GM19397 (cell line): Measurements from ENCODE around the gene ARHGEF38.

Experiments
- ATAC-seq: cut with Tn5 transposase; IDR thresholded peaks from one replicate; pipeline ENCODE4 v1.9.1; 2021; ENCODE audit warnings: mild to moderate bottlenecking, moderate library complexity; ENCODE audit not compliant: unreplicated experiment

Gene ARHGEF38

DNA sequence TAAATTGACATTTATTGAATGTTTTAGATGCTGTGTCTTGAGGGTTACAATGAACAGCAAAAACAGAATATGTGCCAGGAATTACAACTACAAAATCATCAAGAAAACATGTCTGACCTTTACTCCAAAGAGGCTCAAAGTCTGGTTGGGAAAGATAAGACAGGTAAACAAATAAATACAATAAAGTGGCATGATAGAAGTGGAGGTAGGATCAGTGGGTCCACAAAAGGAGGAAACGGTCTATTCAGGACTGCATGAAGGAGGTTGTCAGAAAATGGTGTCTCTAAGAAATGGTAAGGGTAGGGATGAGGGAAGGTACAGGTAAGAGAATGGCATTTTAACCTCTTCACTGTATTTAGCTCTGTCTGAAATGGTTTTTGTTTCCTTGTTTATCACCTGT, 3.8 kb downstream of the ARHGEF38 start:
- no peak for ATAC-seq

DNA sequence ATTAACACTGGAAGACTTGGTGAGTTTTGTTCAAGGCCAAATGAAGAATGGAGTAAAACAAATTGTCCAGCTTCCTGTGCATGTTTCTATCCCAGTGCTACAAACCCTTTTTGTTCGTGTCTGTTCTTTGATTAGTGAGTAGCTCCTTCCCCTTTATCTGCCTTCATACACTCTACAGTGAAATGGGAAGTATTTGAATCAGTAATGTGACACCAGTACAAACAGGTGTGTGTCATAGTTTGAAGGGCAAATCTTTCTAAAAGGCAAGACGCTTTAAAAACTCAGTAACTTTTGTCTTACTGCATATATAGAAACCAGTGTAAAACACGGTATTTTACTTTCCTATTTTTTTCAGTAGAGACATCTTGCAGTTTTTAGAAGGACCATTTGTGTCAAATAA, 5.9 kb downstream of the ARHGEF38 start:
- no peak for ATAC-seq

DNA sequence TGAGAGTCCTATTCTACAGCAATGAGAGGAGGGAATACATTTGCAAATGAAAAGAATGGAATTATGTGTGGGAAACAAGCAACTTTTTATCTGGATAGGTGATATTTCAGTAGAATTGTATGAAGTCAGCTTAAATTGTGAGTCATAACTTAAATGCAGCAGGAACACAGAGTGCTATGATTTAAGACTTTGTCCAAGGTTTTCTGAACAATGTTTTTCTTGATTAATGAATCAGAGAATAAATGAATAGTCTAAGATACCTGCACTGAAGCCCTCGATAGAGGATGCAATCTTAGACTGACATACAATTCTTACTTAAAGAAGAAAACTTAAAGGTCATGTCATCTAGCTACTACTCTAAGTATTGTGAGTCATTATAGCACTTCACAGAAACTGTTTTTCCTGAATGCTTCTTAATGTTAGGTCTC, 8.0 kb downstream of the ARHGEF38 start:
- ATAC-seq, result no peak

DNA sequence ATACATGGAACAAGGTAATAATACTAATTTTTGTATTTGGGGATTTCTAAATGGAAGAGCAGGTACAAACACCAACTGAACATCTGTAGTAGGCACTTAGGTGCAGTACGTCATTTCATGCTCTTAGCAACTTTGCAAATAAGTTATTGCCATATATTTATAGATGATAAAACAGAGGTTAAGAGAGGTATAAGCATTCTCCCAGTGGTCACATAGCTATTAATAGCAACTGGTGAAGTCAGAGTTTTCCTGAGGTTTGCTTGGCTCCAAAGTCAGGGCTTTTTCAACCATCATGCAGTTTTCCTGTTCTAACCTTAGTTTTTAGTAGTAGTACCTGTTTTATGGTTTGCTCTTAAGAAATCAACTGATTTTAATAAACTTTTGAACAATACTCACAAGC, 10.9 kb downstream of the ARHGEF38 start:
- ATAC-seq, result no peak

DNA sequence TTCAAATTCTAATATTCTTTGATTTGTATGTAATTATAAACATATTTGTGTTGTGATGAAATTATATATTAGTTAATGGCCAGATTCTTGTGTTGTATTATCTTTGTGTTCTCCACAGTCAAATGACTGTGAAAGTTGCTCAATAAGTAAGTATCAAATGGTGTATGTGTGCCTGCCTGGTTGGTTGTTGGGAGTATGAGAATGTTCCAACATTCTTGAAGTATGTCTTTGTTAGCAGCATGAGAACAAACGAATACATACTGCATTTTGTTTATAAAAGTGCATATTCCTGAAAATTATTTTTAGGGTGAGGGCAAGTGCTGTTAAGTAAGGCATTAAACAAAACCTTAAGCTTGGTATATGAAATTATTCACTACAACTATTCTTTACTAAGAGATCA, 16.2 kb downstream of the ARHGEF38 start:
- no peak for ATAC-seq

DNA sequence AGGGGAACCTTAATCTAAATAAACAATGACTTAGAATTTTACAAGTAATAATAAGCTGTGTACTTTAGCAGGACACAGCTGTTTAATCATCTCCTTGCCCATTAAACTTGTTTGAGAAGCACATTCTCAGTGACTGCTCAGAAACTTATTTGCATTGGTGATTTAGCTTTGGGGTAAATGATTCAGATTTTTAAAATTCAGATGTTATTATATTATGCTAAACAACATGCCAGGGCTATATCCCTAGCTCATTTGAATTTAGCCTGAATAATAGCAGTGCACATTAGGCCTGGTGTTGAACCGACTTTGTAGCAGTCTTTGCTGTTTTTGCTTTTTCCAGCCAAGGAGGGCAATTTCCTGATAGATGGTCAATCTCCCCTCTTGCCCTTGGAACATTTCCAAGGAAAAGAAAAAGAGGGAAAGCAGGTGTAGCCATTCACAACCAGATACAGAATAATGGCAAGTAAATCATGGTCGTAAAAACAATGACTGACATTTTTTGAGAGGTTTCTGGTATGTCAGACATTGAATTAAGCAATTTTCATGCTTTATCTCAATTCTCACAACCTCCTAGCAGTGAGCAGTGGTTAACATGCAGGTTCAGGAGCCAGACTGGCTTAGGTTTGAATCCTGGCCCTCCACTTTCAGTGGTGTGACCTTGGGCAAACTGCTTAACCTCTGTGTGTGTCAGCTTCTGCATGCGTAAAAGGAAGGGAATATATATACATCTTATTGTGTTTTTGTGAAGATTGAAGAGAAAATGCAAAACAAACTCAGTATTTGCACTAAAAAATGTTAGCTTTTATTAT, 16.8 kb downstream of the ARHGEF38 start:
- ATAC-seq, result no peak

DNA sequence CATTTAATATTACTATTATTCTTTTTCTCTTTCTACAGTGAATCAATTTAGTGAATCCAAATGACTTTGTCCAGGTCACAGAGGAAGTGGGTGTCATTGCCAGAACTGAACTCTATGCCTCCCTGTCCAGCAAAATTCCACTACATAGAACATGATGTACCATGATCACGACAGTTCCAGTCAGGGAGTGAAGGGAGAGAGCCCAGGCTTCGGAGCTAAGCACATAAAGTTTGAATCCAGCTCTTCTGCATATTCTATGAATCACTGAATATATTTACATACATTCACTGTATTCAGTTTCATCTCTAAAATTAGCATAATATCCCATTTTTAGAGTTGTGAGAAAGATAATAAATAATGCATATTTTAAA, 17.4 kb downstream of the ARHGEF38 start:
- no peak for ATAC-seq

DNA sequence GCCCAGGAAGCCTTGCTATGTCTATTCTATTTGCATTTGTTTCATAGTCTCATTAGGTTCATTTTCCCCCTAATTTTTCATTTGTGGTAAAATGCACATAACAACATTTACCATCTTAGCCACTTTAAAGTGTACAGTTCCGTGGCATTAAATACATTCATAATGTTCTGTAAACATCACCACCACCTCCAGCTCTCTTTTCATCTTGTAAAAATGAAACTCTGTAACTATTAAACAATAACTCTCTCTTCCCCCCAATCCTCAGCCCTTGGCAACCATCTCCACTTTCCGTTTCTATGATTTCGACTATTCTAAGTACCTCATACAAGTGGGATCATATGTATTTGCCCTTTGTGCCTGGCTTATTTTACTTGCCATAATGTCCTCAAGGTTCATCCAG, 19.9 kb downstream of the ARHGEF38 start:
- ATAC-seq, result no peak

DNA sequence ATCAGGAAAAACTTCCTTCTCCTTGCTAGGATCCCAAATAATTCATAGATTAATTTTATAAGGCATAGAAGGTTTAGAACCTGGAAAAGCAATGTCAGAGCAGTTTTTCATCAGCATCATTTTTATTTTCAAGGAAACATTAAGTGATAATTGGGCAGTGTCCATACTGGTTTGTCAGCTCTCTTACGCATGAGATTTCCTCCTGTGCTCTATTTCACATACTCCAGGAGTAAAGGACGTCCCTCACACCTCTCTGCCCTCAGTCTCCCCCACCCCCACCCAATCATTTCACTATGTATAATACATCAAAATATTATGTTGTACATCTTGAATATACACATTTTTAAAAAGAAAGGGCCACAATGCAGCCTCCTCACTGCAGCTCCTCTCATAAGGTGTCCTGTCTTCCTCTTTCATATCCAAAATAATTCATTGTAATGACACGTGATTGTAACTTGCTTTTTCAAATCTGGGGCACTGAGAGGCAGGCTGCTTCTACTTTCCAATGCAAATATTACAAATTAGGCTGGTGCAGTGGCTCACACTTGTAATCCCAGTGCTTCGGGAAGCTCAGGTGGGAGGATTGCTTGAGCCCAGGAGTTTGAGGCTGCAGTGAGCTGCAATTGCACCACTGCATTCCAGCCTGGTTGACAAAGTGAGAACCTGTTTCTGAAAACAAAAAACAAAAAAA, 34.4 kb downstream of the ARHGEF38 start:
- no peak for ATAC-seq

DNA sequence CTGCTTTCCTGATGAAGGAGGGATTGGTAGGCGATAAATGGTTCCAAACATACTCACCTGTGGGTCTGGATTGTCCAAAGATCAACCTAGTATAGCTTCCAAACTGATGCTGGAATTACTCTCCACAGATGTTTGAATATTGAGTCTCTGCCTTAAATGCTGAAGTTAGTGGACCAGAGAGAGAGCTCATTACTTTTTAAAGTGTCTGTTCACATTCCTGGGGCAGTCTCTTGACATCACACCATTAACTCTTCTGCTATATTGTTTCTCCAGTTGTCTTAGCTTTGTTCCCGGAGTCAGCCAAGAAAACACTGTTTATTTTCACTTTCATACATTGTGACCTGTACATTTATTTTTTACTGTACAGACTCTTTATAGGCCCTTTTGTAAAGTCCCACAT, 35.4 kb downstream of the ARHGEF38 start:
- no peak for ATAC-seq

DNA sequence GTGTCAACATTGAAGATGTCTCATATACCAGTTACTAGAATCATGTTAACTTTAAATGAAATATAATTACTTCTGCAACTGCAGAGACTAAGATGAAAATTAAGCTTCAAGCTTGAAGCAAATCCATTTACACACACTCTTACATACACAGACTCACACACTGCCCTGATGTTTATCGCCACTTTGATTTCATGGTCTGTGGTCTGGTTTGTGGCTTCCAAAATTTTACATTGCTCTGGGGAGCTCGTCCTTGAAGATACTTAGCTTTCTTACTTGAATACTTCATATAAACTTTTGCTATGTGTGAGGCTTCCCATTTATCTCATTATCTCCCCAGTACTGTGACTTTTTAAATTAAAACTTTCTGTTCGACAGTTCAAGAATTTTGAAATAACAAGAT, 35.8 kb downstream of the ARHGEF38 start:
- no peak for ATAC-seq

DNA sequence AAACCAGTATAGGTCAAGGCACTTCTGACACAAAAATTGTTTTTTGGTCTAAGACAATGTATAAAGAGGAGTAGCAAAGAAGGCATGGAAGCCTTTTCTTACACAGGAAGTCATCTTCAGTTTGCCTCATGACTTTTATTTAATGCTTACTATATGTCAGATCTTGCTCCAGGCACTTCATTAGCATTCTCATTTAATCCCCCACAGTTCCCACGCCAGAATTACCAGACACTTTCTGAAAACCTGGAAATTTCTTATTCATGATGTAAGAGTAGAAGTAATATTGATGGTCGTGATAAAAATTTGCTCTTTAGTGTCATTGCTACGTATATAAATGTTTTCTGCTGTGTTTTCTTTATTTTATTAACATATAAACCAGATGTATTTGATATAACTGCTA, 39.2 kb downstream of the ARHGEF38 start:
- ATAC-seq, result no peak

DNA sequence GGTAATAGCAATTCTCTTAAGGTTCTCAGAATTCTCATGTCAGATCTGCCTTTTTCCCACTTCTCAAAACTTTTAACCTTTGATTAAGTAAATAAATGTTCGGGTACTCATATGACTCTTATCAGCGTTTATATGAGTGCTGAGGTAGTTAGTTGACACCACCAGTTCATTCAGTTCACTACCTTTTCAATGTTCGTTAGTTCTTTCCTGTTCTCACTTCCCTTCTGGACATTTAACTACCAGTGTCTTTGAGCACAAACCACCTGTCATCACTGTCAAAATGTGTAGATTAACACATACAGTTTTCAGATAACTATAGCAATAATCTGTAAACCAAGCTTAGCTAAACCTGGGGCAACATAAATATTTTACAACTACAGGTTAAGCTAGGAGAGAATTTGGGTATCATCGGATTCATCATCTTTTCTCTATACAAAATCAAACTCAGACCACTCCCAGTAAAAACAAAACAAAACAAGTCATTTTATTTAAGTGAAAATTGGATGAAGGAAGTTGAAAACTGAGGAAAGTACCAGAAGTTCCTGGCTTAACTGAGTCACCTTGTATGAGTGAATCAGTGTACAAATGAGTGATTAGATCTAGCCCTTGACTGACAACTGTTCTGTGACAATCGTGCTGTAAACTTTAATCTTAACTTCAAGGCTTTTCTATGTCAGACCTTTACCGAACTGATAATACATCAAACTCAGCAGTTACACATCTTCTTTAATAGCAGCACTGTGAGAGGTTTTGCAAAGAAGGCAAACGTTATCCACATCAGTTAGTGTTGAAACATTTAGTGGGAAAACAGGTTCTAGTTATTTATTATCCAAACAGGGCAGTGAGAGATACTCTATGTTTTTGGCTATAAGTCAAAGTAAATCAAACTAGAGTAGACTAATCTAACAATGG, 41.9 kb downstream of the ARHGEF38 start:
- peak; percentile 91 for ATAC-seq

DNA sequence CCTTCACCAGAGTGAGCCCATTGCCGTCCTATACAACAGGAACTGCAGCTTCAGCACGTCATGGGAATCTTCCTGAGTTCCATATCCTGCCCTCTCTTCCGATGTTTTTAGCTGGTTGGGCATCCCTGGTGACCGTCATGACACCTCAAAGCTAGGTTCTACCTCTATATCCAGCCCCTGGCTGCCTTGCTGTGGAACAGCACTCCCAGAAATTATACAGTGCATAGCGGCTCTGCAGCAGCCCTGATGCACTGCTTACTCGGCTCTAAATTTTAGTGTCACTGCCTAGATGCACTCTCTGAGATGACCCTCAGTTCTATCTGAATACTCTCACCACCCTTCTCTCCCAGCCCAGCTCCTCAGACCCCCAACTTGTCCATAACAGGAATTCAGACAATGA, 44.3 kb downstream of the ARHGEF38 start:
- no peak for ATAC-seq

DNA sequence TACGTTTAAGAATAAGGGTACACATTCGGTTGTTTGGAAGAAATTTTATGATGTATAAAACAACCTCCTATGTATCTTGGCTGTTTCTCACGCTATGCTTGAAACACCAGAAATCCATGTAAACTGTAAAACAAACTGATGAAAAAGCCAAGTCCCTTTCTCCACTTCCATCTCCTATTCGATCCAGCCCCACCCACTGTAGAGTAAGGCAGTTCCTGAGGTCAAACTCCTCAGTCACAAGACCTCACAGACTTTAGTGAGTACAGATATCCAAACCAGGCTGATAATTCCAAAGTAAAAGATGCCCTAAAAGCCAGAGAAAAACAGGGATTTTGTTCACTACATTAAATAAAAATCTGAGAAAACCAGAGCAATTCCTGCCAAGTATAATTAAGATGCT, 45.6 kb downstream of the ARHGEF38 start:
- ATAC-seq, result no peak

DNA sequence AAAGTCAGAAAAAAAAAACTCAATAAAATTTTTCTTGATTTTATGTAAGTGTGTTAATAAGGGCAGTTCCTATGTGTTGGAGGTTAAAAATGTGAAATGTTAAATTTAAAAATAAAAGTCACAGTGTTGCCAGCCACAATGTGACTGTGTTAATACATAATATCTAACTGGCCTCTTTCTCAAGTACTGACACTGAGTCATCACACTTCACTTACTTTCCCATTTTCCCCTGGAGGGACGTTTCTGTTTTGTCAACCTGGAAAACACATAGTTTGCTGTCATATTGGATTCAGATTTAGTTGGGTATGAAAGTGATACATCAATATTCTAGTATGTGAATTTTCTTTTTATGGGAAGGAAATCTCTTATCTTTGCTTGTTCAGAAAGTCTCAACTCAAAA, 46.4 kb downstream of the ARHGEF38 start:
- ATAC-seq, result no peak

DNA sequence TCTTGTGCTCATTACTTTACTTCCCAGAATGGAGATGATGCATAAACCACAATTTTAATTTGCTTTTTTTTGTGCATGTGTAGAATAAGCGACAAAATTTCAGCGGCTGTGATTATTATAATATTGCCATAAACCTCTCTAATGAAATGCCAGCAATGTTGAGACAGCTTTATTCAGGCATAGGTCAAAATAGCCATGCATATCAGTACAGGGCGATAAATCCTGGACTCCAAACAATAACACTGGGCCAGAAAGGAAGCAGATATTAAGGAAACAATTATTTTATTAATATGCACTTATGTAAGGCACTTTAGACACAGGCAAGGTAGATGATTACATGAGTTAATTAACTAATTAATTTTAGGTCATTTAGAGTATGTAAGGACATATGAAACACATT, 47.1 kb downstream of the ARHGEF38 start:
- no peak for ATAC-seq

DNA sequence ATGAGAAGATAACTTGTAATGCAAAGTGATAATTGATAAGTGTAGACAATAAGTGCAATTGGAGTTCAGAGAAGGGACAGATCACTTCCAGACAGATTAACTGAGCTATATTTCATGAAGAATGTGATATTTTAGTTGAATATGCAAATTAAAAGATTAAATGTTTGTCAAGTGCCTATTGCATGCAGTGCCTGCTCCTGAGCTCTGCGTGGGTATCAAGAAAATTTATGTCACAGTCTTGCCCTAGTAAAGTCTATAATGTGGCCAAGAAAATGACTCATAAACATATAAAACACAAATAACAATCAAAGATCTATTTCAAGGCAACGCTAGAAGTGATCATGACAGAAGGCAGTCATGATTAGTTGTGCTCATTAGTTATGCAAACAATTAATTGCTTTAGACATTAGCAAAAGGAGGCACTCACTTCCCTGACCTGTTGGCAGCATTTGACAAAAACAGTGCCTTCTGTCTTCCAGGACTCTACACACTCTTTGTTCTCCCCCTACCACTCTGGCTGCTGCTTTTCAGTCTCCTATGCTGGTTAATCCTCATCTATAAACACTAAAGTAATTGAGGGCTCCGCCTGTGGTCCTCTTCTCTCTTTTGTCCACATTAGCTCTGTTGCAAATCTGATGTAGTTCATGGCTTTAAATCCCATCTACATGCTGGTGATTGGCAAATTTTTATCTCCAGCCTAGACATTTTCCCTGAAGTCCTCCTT, 47.7 kb downstream of the ARHGEF38 start:
- ATAC-seq, result no peak

DNA sequence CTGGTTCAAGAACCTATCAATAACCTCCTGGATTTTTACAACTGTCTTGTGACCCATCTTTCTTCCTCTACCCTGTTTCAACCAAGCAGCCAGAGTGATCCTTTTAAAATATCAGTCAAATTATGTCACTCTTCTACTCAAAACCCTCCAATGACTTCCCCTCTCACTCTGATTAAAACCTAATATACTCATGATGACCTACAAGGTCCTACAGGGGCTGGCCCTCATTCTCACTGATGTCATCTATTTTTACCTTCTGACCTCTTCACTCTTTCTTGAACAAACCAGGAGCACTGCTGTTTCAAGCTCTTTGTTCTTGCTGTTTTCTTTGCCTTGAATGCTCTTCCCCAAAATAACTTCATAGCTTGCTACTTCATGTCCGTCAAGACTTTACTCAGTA, 48.5 kb downstream of the ARHGEF38 start:
- ATAC-seq, result no peak

DNA sequence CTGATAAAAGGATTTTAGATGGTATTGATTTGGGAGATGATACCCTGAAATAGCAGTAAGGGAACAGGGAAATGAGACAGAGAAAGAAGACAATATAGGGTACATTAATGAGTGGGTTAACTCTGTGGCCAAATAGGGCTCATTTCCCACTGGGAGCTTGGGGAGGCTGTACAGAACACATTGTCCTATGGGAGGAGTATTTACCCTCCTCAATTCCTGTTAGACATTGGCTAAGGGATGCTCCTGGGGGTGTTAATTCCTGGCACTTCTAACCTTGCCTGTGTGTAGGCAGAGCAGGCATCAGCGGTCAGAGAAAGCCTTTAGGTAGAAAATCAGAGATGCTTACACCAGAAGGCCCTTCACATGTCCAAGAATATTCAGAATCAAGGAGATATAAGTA, 49.0 kb downstream of the ARHGEF38 start:
- ATAC-seq, result no peak

DNA sequence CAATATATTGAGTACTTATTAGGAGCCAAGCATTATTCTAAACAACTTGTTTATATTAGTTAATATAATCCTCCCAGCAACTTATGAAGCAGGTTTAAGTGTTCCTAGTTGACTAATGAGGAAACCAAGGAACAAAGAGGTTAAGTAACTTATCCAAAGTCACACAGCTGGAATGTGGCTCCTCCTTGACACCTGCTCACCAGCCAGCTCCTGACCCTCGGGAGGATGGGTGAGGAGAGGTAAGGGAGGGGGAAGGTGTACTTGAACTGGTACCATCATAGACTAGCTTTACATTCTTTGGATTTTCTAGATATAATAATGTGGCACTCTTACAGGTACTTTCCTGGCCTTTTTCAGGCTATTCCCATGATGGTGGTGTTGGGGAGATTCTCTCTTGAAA, 50.7 kb downstream of the ARHGEF38 start:
- no peak for ATAC-seq
